Uterus (tissue), 4 donors: ENCODE results near the gene RAPGEF2. TPM values are rescaled to one million over a fixed set of nuclear protein-coding genes. Genes with fewer than 3 reads are reported as not detected.

ENCODE experiments used
- DNase-seq, 2 donors: peaks; one replicate each; pipeline ENCODE4 v3.0.0-alpha.2; 2019 to 2020
- H3K27ac ChIP-seq, 2 donors: fragments of 200-600 bp; sonication (generic); 1 replicate in 1 of 2; 2 replicates in 1 of 2; pipeline ENCODE4 v1.5.1; 2016 to 2018
- H3K27me3 ChIP-seq, 2 donors: fragments of 200-600 bp; sonication (generic); one replicate each; pipeline ENCODE4 v1.5.1; 2018 to 2019; ENCODE audit warnings: control low read depth in 1 of 2
- H3K36me3 ChIP-seq, 2 donors: fragments of 200-600 bp; sonication (generic); one replicate each; pipeline ENCODE4 v1.5.1; 2019; ENCODE audit warnings: control low read depth in 1 of 2
- H3K4me1 ChIP-seq, 2 donors: fragments of 200-600 bp; sonication (generic); one replicate each; pipeline ENCODE4 v1.5.1; 2018 to 2019; ENCODE audit warnings: control low read depth in 1 of 2
- H3K4me3 ChIP-seq, 2 donors: fragments of 200-600 bp; sonication (generic); 1 replicate in 1 of 2; 2 replicates in 1 of 2; pipeline ENCODE4 v1.5.1; 2018 to 2019; ENCODE audit warnings: mild to moderate bottlenecking in 1 of 2
- H3K9me3 ChIP-seq, 2 donors: fragments of 200-600 bp; sonication (generic); one replicate each; pipeline ENCODE4 v1.5.1; 2019; ENCODE audit warnings: control low read depth in 1 of 2
- POLR2A ChIP-seq, 2 donors: fragments of 450-650 bp; IDR thresholded peaks; one replicate each; pipeline ENCODE4 v1.6.1; 2016; ENCODE audit warnings: antibody characterized with exemption in 2 of 2, mild to moderate bottlenecking in 1 of 2, moderate library complexity in 1 of 2
- intact Hi-C: fragments of 100-400 bp; cut with DNase I; formaldehyde crosslinking; loops from one replicate; pipeline ENCODE4 v1.15.1; 2023; ENCODE audit warnings: low total_unique reads
- total RNA-seq, 4 donors: library from RNA; depleted of rRNA in 3 of 4; stranded (reverse); fragments of >200 nt in 3 of 4; gene quantifications; one replicate each; pipeline versions ENCODE4 v1.1.0 to v1.2.4, GENCODE V29; 2014 to 2023
- TF ChIP-seq, protein P1 (sequence below), 4 experiments: fragments of 200-600 bp in 2 of 4; fragments of 450-650 bp in 2 of 4; sonication (generic) in 2 of 4; IDR thresholded peaks; one replicate each; pipeline ENCODE4 v1.5.1; 2016 to 2019; ENCODE audit warnings: antibody characterized with exemption in 4 of 4, mild to moderate bottlenecking in 2 of 4, moderate library complexity in 1 of 4
- donor health status: DM: yes; HTN: yes; CAD: no.

RAPGEF2 gene
- total RNA-seq, 4 donors from 2014 or later = 27.9 to 61.4 (median 40.5) TPM

GRCh38 chr4:159150396-159150795 lies 47.5 kb downstream of the RAPGEF2 start:
- no peak for TF ChIP-seq POLR2A (IDR thresholded peaks at IDR 0.05)
- TF ChIP-seq, protein P1, sequence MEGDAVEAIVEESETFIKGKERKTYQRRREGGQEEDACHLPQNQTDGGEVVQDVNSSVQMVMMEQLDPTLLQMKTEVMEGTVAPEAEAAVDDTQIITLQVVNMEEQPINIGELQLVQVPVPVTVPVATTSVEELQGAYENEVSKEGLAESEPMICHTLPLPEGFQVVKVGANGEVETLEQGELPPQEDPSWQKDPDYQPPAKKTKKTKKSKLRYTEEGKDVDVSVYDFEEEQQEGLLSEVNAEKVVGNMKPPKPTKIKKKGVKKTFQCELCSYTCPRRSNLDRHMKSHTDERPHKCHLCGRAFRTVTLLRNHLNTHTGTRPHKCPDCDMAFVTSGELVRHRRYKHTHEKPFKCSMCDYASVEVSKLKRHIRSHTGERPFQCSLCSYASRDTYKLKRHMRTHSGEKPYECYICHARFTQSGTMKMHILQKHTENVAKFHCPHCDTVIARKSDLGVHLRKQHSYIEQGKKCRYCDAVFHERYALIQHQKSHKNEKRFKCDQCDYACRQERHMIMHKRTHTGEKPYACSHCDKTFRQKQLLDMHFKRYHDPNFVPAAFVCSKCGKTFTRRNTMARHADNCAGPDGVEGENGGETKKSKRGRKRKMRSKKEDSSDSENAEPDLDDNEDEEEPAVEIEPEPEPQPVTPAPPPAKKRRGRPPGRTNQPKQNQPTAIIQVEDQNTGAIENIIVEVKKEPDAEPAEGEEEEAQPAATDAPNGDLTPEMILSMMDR (IDR thresholded peaks at IDR 0.05) = no peak
- Histone ChIP-seq H3K4me1 (no peaks in the 10 kb centered on the region), H3K4me3 (no peak overlapping the region), H3K36me3 (no peaks in the 10 kb centered on the region), H3K9me3 (no peaks in the 10 kb centered on the region), H3K27me3 (no peaks in the 10 kb centered on the region), H3K27ac (no peak overlapping the region)
- intact Hi-C loops = no loop called here
- no peak for DNase-seq

- no peak for DNase-seq
- no peaks in the 10 kb centered on the region for H3K4me1 ChIP-seq
- H3K27ac ChIP-seq = no peak overlapping the region
- TF ChIP-seq POLR2A (IDR thresholded peaks at IDR 0.05) = no peak
- TF ChIP-seq, protein P1 (IDR thresholded peaks at IDR 0.05) = no peak
- intact Hi-C loops = no loop called here
- H3K9me3 ChIP-seq = no peaks in the 10 kb centered on the region
- H3K27me3 ChIP-seq = no peaks in the 10 kb centered on the region
- H3K36me3 ChIP-seq = no peaks in the 10 kb centered on the region
- H3K4me3 ChIP-seq = no peak overlapping the region
Observed at GRCh38 chr4:159150821-159151390, 48.0 kb downstream of the RAPGEF2 start.

DNA sequence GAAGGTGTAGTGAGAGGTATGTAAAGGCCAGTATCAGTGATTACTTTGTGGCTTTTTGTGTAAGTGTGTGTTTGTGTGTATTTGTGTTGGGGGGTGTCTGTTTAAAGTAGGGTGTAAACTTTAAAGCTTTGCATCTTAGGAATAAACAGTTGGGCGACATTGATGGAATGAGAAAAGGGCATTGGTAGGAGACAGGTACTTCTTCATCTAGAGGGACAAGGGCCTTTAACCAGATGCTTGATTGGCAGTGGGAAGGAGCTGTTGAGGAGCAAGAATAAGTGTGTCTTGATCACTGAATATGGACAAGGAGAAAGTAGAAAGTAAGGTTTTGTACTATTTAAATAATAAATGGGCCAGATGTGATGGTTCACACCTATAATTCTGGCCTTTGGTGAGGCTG lies 48.8 kb downstream of the RAPGEF2 start:
- intact Hi-C loops = no loop called here
- Histone ChIP-seq H3K27ac (no peak overlapping the region), H3K9me3 (no peaks in the 10 kb centered on the region), H3K4me1 (no peaks in the 10 kb centered on the region), H3K27me3 (no peaks in the 10 kb centered on the region), H3K36me3 (no peaks in the 10 kb centered on the region), H3K4me3 (no peak overlapping the region)
- no peak for DNase-seq
- TF ChIP-seq, protein P1 (IDR thresholded peaks at IDR 0.05) = no peak
- TF ChIP-seq POLR2A (IDR thresholded peaks at IDR 0.05) = no peak

DNA sequence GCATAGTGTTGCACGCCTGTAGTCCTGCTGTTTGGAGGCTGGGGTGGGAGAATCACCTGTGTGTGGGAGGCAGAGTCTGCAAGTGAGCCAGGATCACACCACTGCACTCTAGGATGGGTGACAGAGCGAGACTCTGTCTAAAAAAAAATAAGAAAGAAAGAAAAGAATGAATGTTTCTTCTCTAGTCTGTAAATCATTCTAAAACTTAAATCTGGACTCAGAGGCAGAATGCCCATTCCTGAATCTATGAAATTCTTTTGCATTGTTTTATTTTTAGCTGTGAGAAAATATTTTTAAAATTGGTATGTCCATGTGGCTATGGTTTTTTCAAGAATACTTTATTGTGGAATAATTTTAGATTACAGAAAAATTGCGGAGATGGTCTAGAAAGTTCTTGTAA lies 49.3 kb downstream of the RAPGEF2 start:
- DNase-seq = no peak
- Histone ChIP-seq H3K4me1 (no peaks in the 10 kb centered on the region), H3K4me3 (no peak overlapping the region), H3K36me3 (no peaks in the 10 kb centered on the region), H3K27ac (no peak overlapping the region), H3K9me3 (no peaks in the 10 kb centered on the region), H3K27me3 (no peaks in the 10 kb centered on the region)
- intact Hi-C loops = no loop called here
- TF ChIP-seq, protein P1 (IDR thresholded peaks at IDR 0.05) = no peak
- TF ChIP-seq POLR2A (IDR thresholded peaks at IDR 0.05) = no peak

DNA sequence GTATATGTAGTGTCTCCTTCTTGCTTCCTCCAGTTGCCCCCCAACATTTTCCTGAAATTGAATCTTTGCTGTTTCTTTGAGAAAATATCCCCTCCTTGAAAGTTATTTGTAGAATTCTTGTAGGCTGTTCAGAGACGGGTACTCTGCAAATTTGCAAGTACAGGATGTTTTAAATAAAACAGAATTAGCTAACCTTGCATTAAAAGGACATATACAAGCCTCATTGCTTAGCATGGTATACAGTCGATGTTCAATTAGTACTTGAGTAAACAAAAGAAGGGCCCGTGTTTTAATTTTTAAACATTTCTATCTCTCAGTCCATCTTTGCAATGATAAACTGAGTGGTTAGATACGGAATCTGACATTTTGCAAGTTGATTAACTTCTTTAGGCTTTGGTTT lies 50.8 kb downstream of the RAPGEF2 start:
- H3K27ac ChIP-seq = no peak overlapping the region
- no peak overlapping the region for H3K4me3 ChIP-seq
- TF ChIP-seq, protein P1 (IDR thresholded peaks at IDR 0.05) = no peak
- TF ChIP-seq POLR2A (IDR thresholded peaks at IDR 0.05) = no peak
- DNase-seq = no peak
- H3K27me3 ChIP-seq = no peaks in the 10 kb centered on the region
- no peaks in the 10 kb centered on the region for H3K36me3 ChIP-seq
- H3K9me3 ChIP-seq = no peaks in the 10 kb centered on the region
- intact Hi-C loops = no loop called here
- H3K4me1 ChIP-seq = no peaks in the 10 kb centered on the region
